H1 (cell line): ENCODE data around the gene C22orf23. TPM values are rescaled to one million over a fixed set of nuclear protein-coding genes. Genes with fewer than 3 reads are reported as not detected.

Source experiments
- CTCF ChIA-PET: fragments of 300-600 bp; sonication (Branson Sonifier 250); formaldehyde crosslinking; loops from one replicate; lab custom pipeline; 2021; ENCODE audit not compliant: partially characterized antibody; lab: Charles Lee
- POLR2A ChIA-PET: fragments of 300-600 bp; sonication (Branson Sonifier 250); formaldehyde crosslinking; loops from one replicate; lab custom pipeline; 2021; ENCODE audit warnings: inconsistent platforms; ENCODE audit not compliant: partially characterized antibody; lab: Charles Lee
- DNase-seq, 2 experiments: peaks; one replicate each; pipeline versions ENCODE4 v3.0.0 to v3.0.0-alpha.2; 2010 to 2022; ENCODE audit warnings: low spot score in 2 of 2, low read depth in 1 of 2, mixed read lengths in 1 of 2
- FAIRE-seq: peaks from 2 replicates; lab custom pipeline; 2011; peaks lifted over from hg19 to GRCh38; lab: Jason Lieb, UNC
- H2AFZ ChIP-seq: 2 replicates; pipeline ENCODE4 v1.8.1; 2012; ENCODE audit warnings: low read length, inconsistent platforms
- H2AK5ac ChIP-seq: 2 replicates; pipeline ENCODE4 v1.6.1; 2013; ENCODE audit warnings: low read depth, low read length
- H2BK120ac ChIP-seq: replicated peaks from 2 replicates; pipeline ENCODE3; 2013; ENCODE audit warnings: low read depth, low read length, inconsistent platforms
- H2BK12ac ChIP-seq: 2 replicates; pipeline ENCODE4 v1.6.1; 2013; ENCODE audit warnings: low read depth, low read length
- H2BK15ac ChIP-seq: 2 replicates; pipeline ENCODE4 v1.6.1; 2013; ENCODE audit warnings: low read length
- H2BK20ac ChIP-seq: 2 replicates; pipeline ENCODE4 v1.6.1; 2013; ENCODE audit warnings: low read length
- H2BK5ac ChIP-seq: 2 replicates; pipeline ENCODE4 v1.6.1; 2013; ENCODE audit warnings: low read depth, low read length
- H3K14ac ChIP-seq: 2 replicates; pipeline ENCODE4 v1.6.1; 2013; ENCODE audit warnings: inconsistent platforms; ENCODE audit not compliant: insufficient read length
- H3K18ac ChIP-seq: 2 replicates; pipeline ENCODE4 v1.6.1; 2013; ENCODE audit warnings: low read length; ENCODE audit errors: extremely low read depth
- H3K23ac ChIP-seq: 2 replicates; pipeline ENCODE4 v1.6.1; 2013; ENCODE audit warnings: inconsistent platforms; ENCODE audit not compliant: insufficient read length
- H3K23me2 ChIP-seq: 2 replicates; pipeline ENCODE4 v1.6.1; 2013; ENCODE audit warnings: low read depth, low read length
- H3K27ac ChIP-seq: 2 replicates; pipeline ENCODE4 v1.6.1; 2011; ENCODE audit warnings: low read depth, low read length, inconsistent platforms
- H3K27me3 ChIP-seq, 4 experiments: replicated peaks in 1 of 4; 1 replicate in 1 of 4; 2 replicates in 3 of 4; pipeline versions ENCODE4 v1.6.1 to v1.8.1; 2011 to 2013; ENCODE audit warnings: low read length in 3 of 4, mild to moderate bottlenecking in 3 of 4, inconsistent platforms in 2 of 4, mixed read lengths in 2 of 4, moderate library complexity in 1 of 4; ENCODE audit not compliant: control insufficient read depth in 3 of 4, insufficient read depth in 3 of 4; ENCODE audit errors: extremely low read depth in 1 of 4
- H3K36me3 ChIP-seq, 4 experiments: 2 replicates each; pipeline versions ENCODE4 v1.6.1 to v1.8.1; 2011 to 2013; ENCODE audit warnings: mild to moderate bottlenecking in 4 of 4, low read length in 3 of 4, moderate library complexity in 2 of 4, control low read depth in 1 of 4, inconsistent platforms in 1 of 4; ENCODE audit not compliant: insufficient read depth in 4 of 4, control insufficient read depth in 2 of 4
- H3K4ac ChIP-seq: replicated peaks from 2 replicates; pipeline ENCODE3; 2013; ENCODE audit warnings: low read length, low read depth, mixed read lengths, inconsistent platforms; ENCODE audit not compliant: insufficient read length
- H3K4me1 ChIP-seq, 4 experiments: replicated peaks in 1 of 4; 1 replicate in 1 of 4; 2 replicates in 3 of 4; pipeline versions ENCODE4 v1.6.1 to v1.8.1; 2011 to 2013; ENCODE audit warnings: low read length in 3 of 4, inconsistent platforms in 2 of 4, mixed read lengths in 1 of 4; ENCODE audit not compliant: insufficient read depth in 4 of 4, control insufficient read depth in 3 of 4
- H3K4me2 ChIP-seq, 2 experiments: 2 replicates each; pipeline versions ENCODE4 v1.6.1 to v1.8.1; 2011 to 2013; ENCODE audit warnings: low read depth in 2 of 2, low read length in 2 of 2, control low read depth in 1 of 2, inconsistent platforms in 1 of 2, mild to moderate bottlenecking in 1 of 2; ENCODE audit not compliant: insufficient read depth in 1 of 2
- H3K4me3 ChIP-seq, 4 experiments: fragments of 200-600, 300-600 bp in 1 of 4; sonication (generic), shearing (Covaris generic), sonication (Bioruptor Twin) in 1 of 4; 2 replicates each; pipeline versions ENCODE4 v1.5.1 to v1.8.1; 2011 to 2016; ENCODE audit warnings: low read length in 4 of 4, low read depth in 3 of 4, control low read depth in 2 of 4, inconsistent platforms in 2 of 4, mild to moderate bottlenecking in 2 of 4, mixed read lengths in 1 of 4, moderate library complexity in 1 of 4; ENCODE audit not compliant: insufficient read depth in 2 of 4; ENCODE audit errors: extremely low read depth in 1 of 4
- H3K56ac ChIP-seq: replicated peaks from 2 replicates; pipeline ENCODE3; 2013; ENCODE audit warnings: low read depth, mild to moderate bottlenecking, mixed read lengths, low read length, inconsistent platforms; ENCODE audit not compliant: insufficient read length
- H3K79me1 ChIP-seq: 2 replicates; pipeline ENCODE4 v1.6.1; 2013; ENCODE audit warnings: low read depth, low read length, control low read depth
- H3K79me2 ChIP-seq, 2 experiments: 2 replicates each; pipeline versions ENCODE4 v1.6.1 to v1.8.1; 2012 to 2013; ENCODE audit warnings: low read length in 2 of 2, mild to moderate bottlenecking in 2 of 2, inconsistent platforms in 1 of 2; ENCODE audit not compliant: insufficient read depth in 2 of 2, control insufficient read depth in 1 of 2
- H3K9ac ChIP-seq, 4 experiments: replicated peaks in 1 of 4; 1 replicate in 1 of 4; 2 replicates in 3 of 4; pipeline versions ENCODE4 v1.6.1 to v1.8.1; 2011 to 2013; ENCODE audit warnings: low read depth in 3 of 4, low read length in 3 of 4, control low read depth in 2 of 4, mild to moderate bottlenecking in 2 of 4, moderate library complexity in 2 of 4, inconsistent platforms in 1 of 4; ENCODE audit errors: extremely low read depth in 1 of 4
- H3K9me3 ChIP-seq, 2 experiments: 2 replicates each; pipeline versions ENCODE4 v1.6.1 to v1.8.1; 2012 to 2013; ENCODE audit warnings: mild to moderate bottlenecking in 2 of 2, moderate library complexity in 2 of 2, control low read depth in 1 of 2, inconsistent platforms in 1 of 2, low read depth in 1 of 2, low read length in 1 of 2, mixed read lengths in 1 of 2; ENCODE audit not compliant: insufficient read depth in 2 of 2
- H4K20me1 ChIP-seq, 2 experiments: replicated peaks in 1 of 2; 2 replicates each; pipeline versions ENCODE3 to v1.8.1; 2011 to 2013; ENCODE audit warnings: inconsistent platforms in 2 of 2, low read length in 2 of 2, mild to moderate bottlenecking in 1 of 2; ENCODE audit not compliant: insufficient read depth in 2 of 2, control insufficient read depth in 1 of 2
- H4K5ac ChIP-seq: 2 replicates; pipeline ENCODE4 v1.6.1; 2013; ENCODE audit warnings: low read length, low read depth, mixed read lengths, inconsistent platforms; ENCODE audit not compliant: insufficient read length
- H4K8ac ChIP-seq: 2 replicates; pipeline ENCODE4 v1.8.0; 2013; ENCODE audit warnings: mild to moderate bottlenecking, moderate library complexity, low read length, inconsistent platforms; ENCODE audit not compliant: insufficient read depth; ENCODE audit errors: extremely low read depth
- H4K91ac ChIP-seq: replicated peaks from 2 replicates; pipeline ENCODE3; 2013; ENCODE audit warnings: low read length, mixed read lengths, inconsistent platforms; ENCODE audit not compliant: insufficient read length
- CTBP2 ChIP-seq: IDR thresholded peaks from 2 replicates; pipeline ENCODE4 v1.7.0; 2011; ENCODE audit warnings: borderline replicate concordance, mild to moderate bottlenecking, moderate library complexity, mixed read lengths, low read length; ENCODE audit not compliant: insufficient read depth, insufficient read length
- NANOG ChIP-seq: IDR thresholded peaks from 2 replicates; pipeline ENCODE4 v1.6.1; 2011; ENCODE audit warnings: low read length, low read depth, mild to moderate bottlenecking, inconsistent platforms; ENCODE audit not compliant: insufficient read depth, poor library complexity, severe bottlenecking
- SP1 ChIP-seq: IDR thresholded peaks from 2 replicates; pipeline ENCODE4 v1.6.1; 2011; ENCODE audit warnings: low read depth, low read length
- WGBS, 2 experiments: shearing (Covaris generic) in 1 of 2; methylation state at CpG; one replicate each; pipeline versions ENCODE4 v1.1.6 to v1.1.7; 2013 to 2015; ENCODE audit warnings: low lambda C conversion rate in 2 of 2, mixed read lengths in 2 of 2, inconsistent platforms in 1 of 2, low coverage in 1 of 2, missing lambda C conversion rate in 1 of 2; ENCODE audit not compliant: insufficient replicate concordance in 2 of 2, insufficient coverage in 1 of 2, insufficient read length in 1 of 2; ENCODE audit errors: extremely low coverage in 1 of 2, missing lambda C conversion rate in 1 of 2; 5-methylcytosine and 5-hydroxymethylcytosine counted together
- polyA plus RNA-seq, 7 experiments: library from polyadenylated mRNA; depleted of rRNA in 3 of 7; stranded (reverse) in 5 of 7; unstranded in 2 of 7; fragments of >200 nt in 5 of 7; fragments of 200-250 nt in 2 of 7; gene quantifications; 1 replicate in 5 of 7; 2 replicates in 1 of 7; 4 replicates in 1 of 7; pipeline versions ENCODE4 v1.2.1 to v1.2.3, GENCODE V29; 2011 to 2013; ENCODE audit warnings: missing spikeins in 2 of 7, mixed read lengths in 2 of 7
- total RNA-seq: library from RNA; stranded (reverse); fragmentation: NEBNext Ultra II Directional; extraction: Animal tissue kit (Norgen Biotek cat#: 25700); gene quantifications from 2 replicates; pipeline ENCODE4 v1.2.1, GENCODE V29; 2021

C22orf23 gene
- total and polyA plus RNA-seq, 2 of the 8 experiments (the other 6 are each of a cell fraction or from before 2014, with no cell fraction given): 0.50 to 0.54 TPM

GRCh38 chr22:37931893-37932389 lies 21.5 kb downstream of the C22orf23 start:
- H3K79me2 ChIP-seq: no peaks in the 10 kb centered on the region
- no peak overlapping the region for H3K4ac ChIP-seq
- H4K5ac ChIP-seq: no peak overlapping the region
- no peak overlapping the region for H3K18ac ChIP-seq
- TF ChIP-seq NANOG (no peak), SP1 (no peak), CTBP2 (no peak)
- H2AFZ ChIP-seq: no peak overlapping the region
- no peak overlapping the region for H2BK12ac ChIP-seq
- no peak overlapping the region for H3K56ac ChIP-seq
- no peaks in the 10 kb centered on the region for H3K27me3 ChIP-seq
- no peak overlapping the region for H3K9ac ChIP-seq
- H4K91ac ChIP-seq: no peak overlapping the region
- no peaks in the 10 kb centered on the region for H3K9me3 ChIP-seq
- peaks cover 0 to 8% of the 10 kb centered on the region in 2 experiments for H4K20me1 ChIP-seq
- no peak overlapping the region for H2BK120ac ChIP-seq
- no peak overlapping the region for H3K23ac ChIP-seq
- DNase-seq: no peak
- H3K27ac ChIP-seq: no peak overlapping the region
- H3K4me2 ChIP-seq: no peak overlapping the region
- no peak overlapping the region for H4K8ac ChIP-seq
- no peak for FAIRE-seq
- WGBS, 2 experiments: 93% methylated on average over 5 of the region's 6 CpGs; no CpG with 5 or more reads in 1 of the 2 experiments
- H3K4me1 ChIP-seq: peaks cover 0 to 5% (median 3%) of the 10 kb centered on the region in 4 experiments; a peak in 5 of 7 replicates
- no peak overlapping the region for H2BK5ac ChIP-seq
- no peak overlapping the region for H2AK5ac ChIP-seq
- no peaks in the 10 kb centered on the region for H3K23me2 ChIP-seq
- no peak overlapping the region for H2BK20ac ChIP-seq
- no peaks in the 10 kb centered on the region; the same call in 1 of the 2 replicates for H3K79me1 ChIP-seq
- no peak overlapping the region for H3K14ac ChIP-seq
- CTCF ChIA-PET: interaction anchor here (0.6 to 10.4 kb wide), 13 partner anchors 9 to 1362 kb away, joined by 3 to 158 read pairs (median 5); partner anchors contain the start of gene GALR3
- peaks cover 2 to 11% (median 3%) of the 10 kb centered on the region in 4 experiments; a peak in 5 of 8 replicates for H3K36me3 ChIP-seq
- H2BK15ac ChIP-seq: no peak overlapping the region
- POLR2A ChIA-PET: interaction anchor here (1.5 to 3.1 kb wide), 3 partner anchors 14 to 36 kb away, joined by 3 to 11 read pairs (median 10); partner anchors contain the start of genes C22orf23 and POLR2F
- H3K4me3 ChIP-seq: no peak overlapping the region
